H9 (cell line): Measurements from ENCODE around the gene ZNF792. TPM values are rescaled to one million over a fixed set of nuclear protein-coding genes. Genes with fewer than 3 reads are reported as not detected.
A peak's percentile ranks its signal among the peaks of the same experiment; 100 is the strongest.
"Not testable (repeated sequence)": the region's sequence is repeated elsewhere in the genome, so short reads cannot be mapped to it uniquely, and the experiment has no call there.

Experiments
- DNase-seq: peaks from one replicate; pipeline ENCODE4 v3.0.0-alpha.2; 2017
- H2AFZ ChIP-seq: one replicate; pipeline ENCODE4 v1.6.1; 2013; ENCODE audit warnings: mild to moderate bottlenecking, low read length, control low read depth, moderate library complexity
- H2AK5ac ChIP-seq: 2 replicates; pipeline ENCODE4 v1.6.1; 2013; ENCODE audit warnings: low read length, control low read depth, mixed read lengths; ENCODE audit not compliant: insufficient read length
- H2BK120ac ChIP-seq: one replicate; pipeline ENCODE4 v1.6.1; 2013; ENCODE audit warnings: low read depth, mild to moderate bottlenecking, low read length, control low read depth, inconsistent platforms; ENCODE audit not compliant: poor library complexity, severe bottlenecking
- H2BK12ac ChIP-seq: 2 replicates; pipeline ENCODE4 v1.6.1; 2013; ENCODE audit warnings: low read length, control low read depth, mixed read lengths, low read depth; ENCODE audit not compliant: insufficient read length
- H2BK15ac ChIP-seq: 2 replicates; pipeline ENCODE4 v1.6.1; 2013; ENCODE audit warnings: low read depth, low read length, control low read depth
- H2BK20ac ChIP-seq: one replicate; pipeline ENCODE4 v1.6.1; 2013; ENCODE audit warnings: low read depth, mild to moderate bottlenecking, low read length, control low read depth, inconsistent platforms; ENCODE audit not compliant: poor library complexity, severe bottlenecking
- H2BK5ac ChIP-seq: 2 replicates; pipeline ENCODE4 v1.6.1; 2013; ENCODE audit warnings: low read length, control low read depth, mixed read lengths; ENCODE audit not compliant: insufficient read length
- H3K14ac ChIP-seq: 2 replicates; pipeline ENCODE4 v1.6.1; 2013; ENCODE audit warnings: low read length, control low read depth; ENCODE audit not compliant: insufficient read depth
- H3K18ac ChIP-seq: 2 replicates; pipeline ENCODE4 v1.6.1; 2013; ENCODE audit warnings: low read depth, mild to moderate bottlenecking, mixed read lengths, low read length, control low read depth; ENCODE audit not compliant: insufficient read length
- H3K23ac ChIP-seq: 2 replicates; pipeline ENCODE4 v1.6.1; 2013; ENCODE audit warnings: low read length, control low read depth, mixed read lengths, low read depth; ENCODE audit not compliant: insufficient read length
- H3K23me2 ChIP-seq: 2 replicates; pipeline ENCODE4 v1.6.1; 2013; ENCODE audit warnings: low read depth, mild to moderate bottlenecking, mixed read lengths, low read length, control low read depth; ENCODE audit not compliant: insufficient read length, poor library complexity, severe bottlenecking
- H3K27ac ChIP-seq: 2 replicates; pipeline ENCODE4 v1.5.1; 2013; ENCODE audit warnings: low read length, control low read depth, mixed read lengths, low read depth; ENCODE audit not compliant: insufficient read length
- H3K27me3 ChIP-seq: 2 replicates; pipeline ENCODE4 v1.6.1; 2013; ENCODE audit warnings: low read length, control low read depth, inconsistent platforms; ENCODE audit not compliant: insufficient read depth
- H3K4ac ChIP-seq: 2 replicates; pipeline ENCODE4 v1.6.1; 2013; ENCODE audit warnings: low read depth, mild to moderate bottlenecking, control low read depth, inconsistent platforms, low read length, moderate library complexity
- H3K4me1 ChIP-seq: 2 replicates; pipeline ENCODE4 v1.6.1; 2013; ENCODE audit warnings: low read length, control low read depth, inconsistent platforms; ENCODE audit not compliant: insufficient read depth
- H3K4me2 ChIP-seq: 2 replicates; pipeline ENCODE4 v1.6.1; 2013; ENCODE audit warnings: low read length, control low read depth, mixed read lengths; ENCODE audit not compliant: insufficient read length, insufficient read depth
- H3K56ac ChIP-seq: 2 replicates; pipeline ENCODE4 v1.6.1; 2013; ENCODE audit warnings: low read depth, mild to moderate bottlenecking, mixed read lengths, low read length, control low read depth; ENCODE audit not compliant: insufficient read length
- H3K79me1 ChIP-seq: 2 replicates; pipeline ENCODE4 v1.6.1; 2013; ENCODE audit warnings: low read depth, mild to moderate bottlenecking, moderate library complexity, low read length, control low read depth, inconsistent platforms; ENCODE audit not compliant: insufficient read depth, poor library complexity, severe bottlenecking
- H3K79me2 ChIP-seq: 2 replicates; pipeline ENCODE4 v1.6.1; 2013; ENCODE audit warnings: low read length, control low read depth, inconsistent platforms; ENCODE audit not compliant: insufficient read depth
- H3K9ac ChIP-seq: 2 replicates; pipeline ENCODE4 v1.6.1; 2013; ENCODE audit warnings: low read length, control low read depth, mixed read lengths; ENCODE audit not compliant: insufficient read length; ENCODE audit errors: extremely low read depth
- H3K9me3 ChIP-seq: one replicate; pipeline ENCODE4 v1.6.1; 2013; ENCODE audit warnings: low read depth, low read length, inconsistent platforms; ENCODE audit not compliant: control insufficient read depth
- H3T11ph ChIP-seq: one replicate; pipeline ENCODE4 v1.6.1; 2013; ENCODE audit warnings: mild to moderate bottlenecking, low read length, control low read depth, inconsistent platforms
- H4K20me1 ChIP-seq: one replicate; pipeline ENCODE4 v1.6.1; 2013; ENCODE audit not compliant: control insufficient read depth, insufficient read length, insufficient read depth
- H4K5ac ChIP-seq: 2 replicates; pipeline ENCODE4 v1.6.1; 2013; ENCODE audit warnings: low read depth, mild to moderate bottlenecking, mixed read lengths, low read length, control low read depth; ENCODE audit not compliant: insufficient read length
- H4K8ac ChIP-seq: replicated peaks from 2 replicates; pipeline ENCODE4 v1.6.1; 2013; ENCODE audit warnings: low read length, control low read depth, mixed read lengths, low read depth; ENCODE audit not compliant: insufficient read length
- H4K91ac ChIP-seq: 2 replicates; pipeline ENCODE4 v1.6.1; 2013; ENCODE audit warnings: low read depth, mild to moderate bottlenecking, moderate library complexity, mixed read lengths, low read length, control low read depth; ENCODE audit not compliant: insufficient read length
- H3K27ac Mint-ChIP-seq, 3 experiments: 2 replicates in 2 of 3; 3 replicates in 1 of 3; pipeline ENCODE4 v1.8.0; 2020 to 2021; ENCODE audit warnings: mixed read lengths in 3 of 3, mild to moderate bottlenecking in 1 of 3, moderate library complexity in 1 of 3
- H3K27me3 Mint-ChIP-seq: 2 replicates; pipeline ENCODE4 v1.8.0; 2021; ENCODE audit warnings: low read depth, mild to moderate bottlenecking, moderate library complexity, mixed read lengths
- H3K36me3 Mint-ChIP-seq, 3 experiments: 2 replicates in 2 of 3; 3 replicates in 1 of 3; pipeline ENCODE4 v1.8.0; 2020 to 2021; ENCODE audit warnings: low read depth in 3 of 3, mixed read lengths in 3 of 3; ENCODE audit not compliant: insufficient read depth in 1 of 3
- H3K4me1 Mint-ChIP-seq, 2 experiments: 2 replicates each; pipeline ENCODE4 v1.8.0; 2020; ENCODE audit warnings: mixed read lengths in 2 of 2
- H3K4me3 Mint-ChIP-seq, 2 experiments: 2 replicates in 1 of 2; 3 replicates in 1 of 2; pipeline ENCODE4 v1.8.0; 2020 to 2021; ENCODE audit warnings: mild to moderate bottlenecking in 2 of 2, mixed read lengths in 2 of 2, moderate library complexity in 1 of 2
- H3K9me3 Mint-ChIP-seq, 2 experiments: 2 replicates in 1 of 2; 3 replicates in 1 of 2; pipeline ENCODE4 v1.8.0; 2020; ENCODE audit warnings: mild to moderate bottlenecking in 2 of 2, mixed read lengths in 2 of 2, moderate library complexity in 1 of 2
- WGBS: extraction: QIAGEN DNeasy Blood & Tissue Kit; methylation state at CpG from one replicate; pipeline ENCODE4 v1.1.7; 2013; ENCODE audit warnings: missing lambda C conversion rate, low lambda C conversion rate, mixed read lengths; ENCODE audit not compliant: insufficient read length; ENCODE audit errors: extremely low coverage; 5-methylcytosine and 5-hydroxymethylcytosine counted together
- total RNA-seq: library from RNA; stranded (reverse); gene quantifications from 2 replicates; pipeline ENCODE4 v1.2.1, GENCODE V29; 2021
- TF ChIP-seq, protein P1 (sequence below): fragments of 200-600 bp; sonication (generic); conservative IDR thresholded peaks from 3 replicates; pipeline ENCODE4 v1.8.0; 2021; ENCODE audit warnings: antibody characterized with exemption, mild to moderate bottlenecking

Gene ZNF792
- total RNA-seq, 1 experiment from 2014 or later, result 8.3 TPM

DNA sequence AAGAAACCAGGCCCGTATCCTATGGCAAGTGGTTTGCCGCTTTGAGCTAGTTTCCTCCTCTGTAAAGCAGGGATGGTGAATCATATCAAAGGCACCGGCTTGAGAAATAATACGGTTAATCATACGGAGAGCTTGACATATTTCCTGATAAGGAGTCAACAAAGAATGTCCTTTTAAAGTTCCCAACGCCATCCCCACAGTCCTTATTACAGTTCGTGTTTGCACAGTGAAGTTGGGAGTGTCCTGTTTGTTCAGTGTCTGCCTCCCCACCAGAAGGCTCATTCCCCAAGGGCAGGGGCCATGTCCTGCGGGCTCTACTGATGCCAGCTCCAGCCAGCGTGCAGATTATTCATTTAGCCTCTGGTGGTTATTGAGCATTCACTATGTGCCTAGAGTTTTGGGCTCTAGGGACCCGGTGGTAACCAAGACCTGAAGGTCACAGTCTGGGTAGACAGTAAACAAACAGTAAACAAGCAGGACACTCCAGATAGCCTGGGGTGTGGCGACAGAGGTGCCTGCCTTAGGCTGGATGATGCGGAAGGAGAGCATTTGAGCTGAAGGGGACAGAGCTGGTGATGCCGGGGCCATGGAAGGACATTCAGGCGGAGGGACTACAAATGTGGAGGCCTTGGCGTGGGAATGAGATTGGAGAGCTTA lies 42.4 kb upstream of the ZNF792 start:
- H3K23me2 ChIP-seq, result no peaks in the 10 kb centered on the region
- peaks cover 11% of the 10 kb centered on the region for H3K79me1 ChIP-seq
- no peak overlapping the region for H2BK15ac ChIP-seq
- peaks cover 40% of the 10 kb centered on the region; the same call in 1 of the 2 replicates for H3K79me2 ChIP-seq
- H3K18ac ChIP-seq, result no peak overlapping the region
- no peak overlapping the region for H3K56ac ChIP-seq
- no peak overlapping the region for H3T11ph ChIP-seq
- peaks cover 0 to 2% of the 10 kb centered on the region in 2 experiments; a peak in 3 of 5 replicates for H3K9me3 Mint-ChIP-seq
- no peak overlapping the region for H4K5ac ChIP-seq
- H2BK5ac ChIP-seq, result no peak overlapping the region
- peak overlapping the region in 2 of 3 experiments; percentile 37 to 85; a peak in 4 of 7 replicates for H3K27ac Mint-ChIP-seq
- H3K4ac ChIP-seq, result no peak overlapping the region
- TF ChIP-seq, protein P1, sequence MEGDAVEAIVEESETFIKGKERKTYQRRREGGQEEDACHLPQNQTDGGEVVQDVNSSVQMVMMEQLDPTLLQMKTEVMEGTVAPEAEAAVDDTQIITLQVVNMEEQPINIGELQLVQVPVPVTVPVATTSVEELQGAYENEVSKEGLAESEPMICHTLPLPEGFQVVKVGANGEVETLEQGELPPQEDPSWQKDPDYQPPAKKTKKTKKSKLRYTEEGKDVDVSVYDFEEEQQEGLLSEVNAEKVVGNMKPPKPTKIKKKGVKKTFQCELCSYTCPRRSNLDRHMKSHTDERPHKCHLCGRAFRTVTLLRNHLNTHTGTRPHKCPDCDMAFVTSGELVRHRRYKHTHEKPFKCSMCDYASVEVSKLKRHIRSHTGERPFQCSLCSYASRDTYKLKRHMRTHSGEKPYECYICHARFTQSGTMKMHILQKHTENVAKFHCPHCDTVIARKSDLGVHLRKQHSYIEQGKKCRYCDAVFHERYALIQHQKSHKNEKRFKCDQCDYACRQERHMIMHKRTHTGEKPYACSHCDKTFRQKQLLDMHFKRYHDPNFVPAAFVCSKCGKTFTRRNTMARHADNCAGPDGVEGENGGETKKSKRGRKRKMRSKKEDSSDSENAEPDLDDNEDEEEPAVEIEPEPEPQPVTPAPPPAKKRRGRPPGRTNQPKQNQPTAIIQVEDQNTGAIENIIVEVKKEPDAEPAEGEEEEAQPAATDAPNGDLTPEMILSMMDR, result no peak
- no peak for DNase-seq
- peaks cover 2% of the 10 kb centered on the region for H4K20me1 ChIP-seq
- peaks cover 23 to 28% of the 10 kb centered on the region in 2 experiments for H3K4me1 Mint-ChIP-seq
- no peak overlapping the region for H3K23ac ChIP-seq
- H2BK120ac ChIP-seq, result no peak overlapping the region
- H2BK20ac ChIP-seq, result no peak overlapping the region
- no peak overlapping the region for H3K27ac ChIP-seq
- no peak overlapping the region for H2AFZ ChIP-seq
- peaks cover 3% of the 10 kb centered on the region; the same call in 1 of the 2 replicates for H3K4me1 ChIP-seq
- H3K9me3 ChIP-seq, result no peaks in the 10 kb centered on the region
- no CpG with 5 or more reads among the region's 15 CpGs for WGBS
- H3K4me3 Mint-ChIP-seq, result no peak overlapping the region; a peak in 1 of 5 replicates
- no peak overlapping the region for H3K9ac ChIP-seq
- no peaks in the 10 kb centered on the region; the same call in 1 of the 2 replicates for H3K27me3 Mint-ChIP-seq
- H3K4me2 ChIP-seq, result no peak overlapping the region
- no peaks in the 10 kb centered on the region for H3K27me3 ChIP-seq
- no peak overlapping the region for H4K91ac ChIP-seq
- H2AK5ac ChIP-seq, result no peak overlapping the region
- no peak overlapping the region for H4K8ac ChIP-seq
- H3K36me3 Mint-ChIP-seq, result peaks cover 61 to 78% (median 72%) of the 10 kb centered on the region in 3 experiments
- no peak overlapping the region for H3K14ac ChIP-seq
- H2BK12ac ChIP-seq, result no peak overlapping the region

DNA sequence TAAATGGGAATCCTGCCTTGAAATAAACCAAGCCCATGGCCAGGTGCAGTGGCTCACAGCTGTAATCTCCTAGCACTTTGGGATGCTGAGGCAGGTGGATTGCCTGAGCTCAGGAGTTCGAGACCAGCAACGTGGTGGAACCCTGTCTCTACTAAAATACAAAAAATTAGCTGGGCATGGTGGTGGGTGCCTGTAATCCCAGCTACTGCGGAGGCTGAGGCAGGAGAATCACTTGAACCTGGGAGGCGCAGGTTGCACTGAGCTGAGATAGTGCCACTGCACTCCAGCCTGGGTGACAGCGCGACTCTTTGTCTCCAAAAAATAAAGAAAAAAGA lies 41.9 kb upstream of the ZNF792 start:
- Histone ChIP-seq H3K79me2 (peaks cover 44% of the 10 kb centered on the region; the same call in 1 of the 2 replicates), H3K79me1 (peaks cover 11% of the 10 kb centered on the region)
- not testable (repeated sequence) for H4K8ac ChIP-seq, H2BK12ac ChIP-seq, H3K56ac ChIP-seq, H3K9me3 ChIP-seq, H3K23ac ChIP-seq, H2BK15ac ChIP-seq, H3K4me1 ChIP-seq, H3K23me2 ChIP-seq, H3K18ac ChIP-seq, H2BK20ac ChIP-seq, DNase-seq, H3K27me3 Mint-ChIP-seq, H3K4me2 ChIP-seq, H4K20me1 ChIP-seq, H4K91ac ChIP-seq, H3K4ac ChIP-seq, H3K27ac Mint-ChIP-seq, H3T11ph ChIP-seq, H4K5ac ChIP-seq, H3K9ac ChIP-seq, H2AFZ ChIP-seq, H2BK5ac ChIP-seq, H3K9me3 Mint-ChIP-seq, H3K4me3 Mint-ChIP-seq, H3K27ac ChIP-seq, H3K27me3 ChIP-seq, H3K14ac ChIP-seq, H2AK5ac ChIP-seq, H2BK120ac ChIP-seq
- Mint-ChIP-seq H3K36me3 (peaks cover 60 to 76% (median 71%) of the 10 kb centered on the region in 3 experiments), H3K4me1 (peaks cover 23 to 33% of the 10 kb centered on the region in 2 experiments)
- no CpG with 5 or more reads among the region's 6 CpGs for WGBS
